WI38 (cell line): ENCODE measurements around the gene MAP1LC3B.

Experiments
- H3K4me3 ChIP-seq: 2 replicates; pipeline ENCODE4 v1.5.1; 2011; ENCODE audit warnings: low read depth, mild to moderate bottlenecking, control low read depth, low read length
- CTCF ChIP-seq: IDR thresholded peaks from 2 replicates; pipeline ENCODE4 v1.5.1; 2012; ENCODE audit warnings: low read depth, mild to moderate bottlenecking, control low read depth, low read length

Gene MAP1LC3B

GRCh38 chr16:87351320-87351698 is 40.8 kb upstream of the MAP1LC3B start:
- H3K4me3 ChIP-seq, result no peak overlapping the region
- no peak for TF ChIP-seq CTCF

- no peak overlapping the region for H3K4me3 ChIP-seq
Observed at GRCh38 chr16:87352818-87353217, 39.3 kb upstream of the MAP1LC3B start.

GRCh38 chr16:87353613-87354012 is 38.5 kb upstream of the MAP1LC3B start:
- H3K4me3 ChIP-seq, result no peak overlapping the region
- TF ChIP-seq CTCF, result no peak

More at GRCh38 chr16:87352818-87353217, 39.3 kb upstream of the MAP1LC3B start:
- no peak for TF ChIP-seq CTCF

- H3K4me3 ChIP-seq, result no peak overlapping the region
- no peak for TF ChIP-seq CTCF
Observed at GRCh38 chr16:87356491-87356853, 35.7 kb upstream of the MAP1LC3B start.

GRCh38 chr16:87358250-87358649 is 33.9 kb upstream of the MAP1LC3B start:
- TF ChIP-seq CTCF, result no peak
- no peak overlapping the region for H3K4me3 ChIP-seq

- no peak overlapping the region for H3K4me3 ChIP-seq
- no peak for TF ChIP-seq CTCF
Observed at GRCh38 chr16:87358696-87359095, 33.4 kb upstream of the MAP1LC3B start.

GRCh38 chr16:87359121-87359520 is 33.0 kb upstream of the MAP1LC3B start:
- no peak for TF ChIP-seq CTCF
- no peak overlapping the region for H3K4me3 ChIP-seq
